ENCODE results near the gene ZFR2.

Gene ZFR2

DNA sequence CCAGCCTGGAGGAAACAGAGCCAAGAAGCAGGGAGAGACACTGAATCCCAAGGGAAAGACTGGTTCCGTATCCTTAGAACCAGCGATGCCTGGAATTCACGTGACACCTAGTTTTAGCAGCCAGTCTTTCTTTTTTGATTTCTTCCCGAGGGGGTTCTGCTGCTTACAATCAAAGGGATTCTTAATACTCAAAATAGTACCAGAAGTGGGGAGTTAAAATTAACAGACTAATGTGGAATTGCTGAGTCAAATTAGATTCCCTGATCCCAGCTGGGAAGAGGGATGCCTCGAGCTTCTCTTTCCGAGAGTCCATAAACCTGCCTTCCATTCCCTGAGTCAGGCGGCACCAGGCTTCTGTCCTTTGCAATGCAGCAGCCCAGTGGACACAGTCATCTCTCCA lies 77.9 kb downstream of the ZFR2 start:
- Mint-ChIP-seq H3K27ac (no peak overlapping the region), H3K4me1 (no peaks in the 10 kb centered on the region), H3K4me3 (no peak overlapping the region), H3K9me3 (peaks cover 7 to 8% of the 10 kb centered on the region in 2 donors), H3K27me3 (peaks cover 5 to 6% of the 10 kb centered on the region in 2 donors), H3K36me3 (peaks cover 0 to 3% of the 10 kb centered on the region in 2 donors)
- DNase-seq (no peak), ATAC-seq (replicated peaks) (no peak)

DNA sequence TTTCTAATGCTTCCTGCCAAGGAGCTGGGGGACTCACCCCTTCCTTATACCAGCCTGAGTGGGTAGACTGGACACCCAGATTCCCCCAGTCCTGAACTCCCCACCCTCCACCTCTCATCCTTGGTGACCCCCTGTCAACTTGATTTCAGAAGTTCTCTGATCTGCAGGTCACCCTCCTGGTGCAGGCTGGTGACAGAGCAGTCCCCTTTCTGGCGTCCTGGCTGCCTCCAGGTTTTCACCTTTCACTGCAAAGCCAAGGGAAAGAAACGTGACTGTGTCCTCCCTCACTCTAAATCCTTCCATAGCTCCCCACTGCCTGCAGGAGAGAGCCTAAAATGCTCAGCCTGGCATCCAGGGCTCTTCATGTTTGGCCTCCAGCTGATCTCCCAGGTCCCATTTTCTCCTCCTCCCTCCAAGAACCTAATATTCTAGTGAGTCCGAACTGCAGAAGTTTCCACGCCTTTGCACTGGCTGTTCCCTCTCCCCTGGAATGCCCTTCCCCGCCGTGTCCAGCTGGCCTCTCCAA lies 78.6 kb downstream of the ZFR2 start:
- H3K4me1 Mint-ChIP-seq, result peaks cover 0 to 3% of the 10 kb centered on the region in 2 donors
- no peak overlapping the region for H3K4me3 Mint-ChIP-seq
- no peak for DNase-seq
- H3K27ac Mint-ChIP-seq, result no peak overlapping the region
- no peak for ATAC-seq (replicated peaks)
- peaks cover 0 to 3% of the 10 kb centered on the region in 2 donors for H3K36me3 Mint-ChIP-seq
- peaks cover 7 to 8% of the 10 kb centered on the region in 2 donors for H3K9me3 Mint-ChIP-seq
- peaks cover 5 to 6% of the 10 kb centered on the region in 2 donors for H3K27me3 Mint-ChIP-seq

- Mint-ChIP-seq H3K27ac (no peak overlapping the region), H3K27me3 (peaks cover 5 to 6% of the 10 kb centered on the region in 2 donors), H3K4me1 (peaks cover 8 to 13% of the 10 kb centered on the region in 2 donors), H3K9me3 (peaks cover 7 to 8% of the 10 kb centered on the region in 2 donors), H3K4me3 (no peak overlapping the region), H3K36me3 (peaks cover 0 to 5% of the 10 kb centered on the region in 2 donors)
- ATAC-seq (replicated peaks), result no peak
- DNase-seq, result no peak
Measured at GRCh38 chr19:3788996-3789778, 79.7 kb downstream of the ZFR2 start.

DNA sequence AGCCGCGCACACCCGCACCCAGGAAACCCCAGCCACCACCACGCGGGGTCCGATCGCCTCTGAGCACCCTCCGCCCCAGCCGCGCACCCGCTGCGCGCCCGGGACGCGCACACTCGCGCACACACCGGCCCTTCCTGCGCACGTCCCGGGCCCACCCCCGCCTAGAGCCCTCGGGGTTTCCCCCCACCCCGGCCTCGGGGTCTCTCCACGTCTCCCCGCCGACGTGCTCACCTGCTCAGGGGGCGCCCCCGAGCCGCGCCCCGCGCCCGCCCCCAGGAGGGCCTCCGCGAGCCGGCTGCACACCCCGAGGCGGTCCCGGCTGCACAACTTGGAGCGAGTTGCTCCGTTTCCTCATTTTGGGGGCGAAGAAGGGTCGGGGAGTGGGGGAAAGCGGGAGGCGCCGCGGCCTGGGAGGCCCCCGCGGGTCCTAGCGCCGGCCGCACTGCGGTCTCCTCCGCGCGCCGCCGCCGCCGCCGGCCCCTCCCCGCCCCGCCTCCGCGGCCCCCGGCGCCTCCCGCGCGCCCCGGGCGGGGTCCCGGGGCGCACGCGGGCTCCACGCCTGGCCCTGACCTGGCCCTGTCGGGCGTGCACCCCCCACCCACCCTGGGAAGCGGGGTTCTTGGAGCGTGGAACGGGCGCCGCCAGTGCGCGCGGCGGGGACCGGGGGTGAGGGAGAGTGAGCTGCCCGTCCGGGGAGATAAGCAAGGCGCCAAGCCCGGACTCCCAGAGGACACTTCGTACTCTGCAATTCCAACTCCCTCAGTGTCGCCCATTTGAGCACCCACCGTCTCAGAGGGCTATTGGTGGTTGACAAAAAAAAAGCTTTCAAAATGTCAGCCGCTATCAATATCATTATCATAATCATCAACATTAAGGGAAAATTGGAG lies 82.7 kb downstream of the ZFR2 start, which contains the start of gene MATK:
TSS of gene MATK (minus strand) at position 444 of the 887 bp plus-strand sequence. CDS start 1,246 bp downstream, outside the sequence.
- peak within 1 kb of the TSS; percentile 71 to 80 for H3K4me3 Mint-ChIP-seq
- H3K27me3 Mint-ChIP-seq, result peaks cover 5 to 6% of the 10 kb centered on the region in 2 donors
- H3K27ac Mint-ChIP-seq, result peak within 1 kb of the TSS; percentile 14
- peaks cover 8 to 13% of the 10 kb centered on the region in 2 donors for H3K4me1 Mint-ChIP-seq
- H3K9me3 Mint-ChIP-seq, result peaks cover 16 to 18% of the 10 kb centered on the region in 2 donors
- no peak for DNase-seq
- peaks cover 18 to 20% of the 10 kb centered on the region in 2 donors for H3K36me3 Mint-ChIP-seq
- peak; percentile 63 to 64 for ATAC-seq (replicated peaks)

GRCh38 chr19:3785451-3785937 lies 83.3 kb downstream of the ZFR2 start:
- H3K4me1 Mint-ChIP-seq, result peaks cover 8 to 13% of the 10 kb centered on the region in 2 donors
- ATAC-seq (replicated peaks), result peak; percentile 24 to 56
- no peak for DNase-seq
- H3K4me3 Mint-ChIP-seq, result peak overlapping the region; percentile 71 to 80
- H3K27me3 Mint-ChIP-seq, result peaks cover 2% of the 10 kb centered on the region in 2 donors
- peak overlapping the region; percentile 5 for H3K27ac Mint-ChIP-seq
- peaks cover 14 to 16% of the 10 kb centered on the region in 2 donors for H3K9me3 Mint-ChIP-seq
- H3K36me3 Mint-ChIP-seq, result peaks cover 18 to 21% of the 10 kb centered on the region in 2 donors

DNA sequence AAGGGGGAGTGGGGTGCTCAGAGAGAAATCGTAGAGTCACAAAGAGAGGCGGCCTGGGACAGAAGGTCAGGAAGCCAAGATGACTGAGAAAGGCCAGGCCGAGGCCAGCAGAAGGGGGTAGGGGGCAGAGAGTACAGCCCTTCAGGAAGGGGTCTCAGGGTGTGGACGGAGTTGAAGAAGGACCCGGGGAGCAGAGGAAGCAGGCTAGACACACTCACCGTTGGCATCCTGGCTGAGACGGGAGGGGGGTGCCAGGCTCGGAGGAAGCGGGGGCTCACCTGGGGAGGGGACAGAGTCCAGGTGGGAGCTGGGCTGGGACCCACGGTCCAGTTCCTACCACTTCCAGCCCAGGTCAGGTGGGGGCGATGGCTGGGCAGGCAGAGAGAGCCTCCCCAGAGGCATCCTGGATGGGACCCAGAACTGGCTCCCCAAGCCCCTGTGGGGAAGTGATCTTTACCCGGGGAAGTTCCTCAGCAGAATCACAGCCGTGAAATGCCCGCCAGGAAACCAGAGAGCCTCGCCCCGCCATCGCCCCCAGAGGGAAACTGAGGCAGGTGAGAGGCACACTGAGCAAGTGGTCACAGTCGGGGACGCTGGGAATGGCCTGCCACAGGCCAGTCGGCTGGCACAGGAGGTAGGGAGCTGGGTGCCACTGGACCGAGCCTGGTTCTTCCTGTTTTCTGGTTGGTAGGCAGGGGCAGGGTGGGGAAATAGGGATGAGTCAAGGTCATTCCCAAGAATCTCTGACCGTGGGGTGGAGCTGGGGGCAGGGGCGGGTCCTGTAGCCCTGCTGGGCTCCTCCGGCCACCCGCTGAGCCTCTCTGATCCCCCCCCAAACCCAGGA lies 84.0 kb downstream of the ZFR2 start:
- peaks cover 8 to 13% of the 10 kb centered on the region in 2 donors for H3K4me1 Mint-ChIP-seq
- H3K9me3 Mint-ChIP-seq, result peaks cover 13 to 14% of the 10 kb centered on the region in 2 donors
- ATAC-seq (replicated peaks) (no peak), DNase-seq (no peak)
- H3K36me3 Mint-ChIP-seq, result peaks cover 18 to 21% of the 10 kb centered on the region in 2 donors
- H3K27me3 Mint-ChIP-seq, result no peaks in the 10 kb centered on the region
- peak overlapping the region; percentile 71 to 80 for H3K4me3 Mint-ChIP-seq
- H3K27ac Mint-ChIP-seq, result peak overlapping the region; percentile 15

GRCh38 chr19:3783660-3784584 lies 84.9 kb downstream of the ZFR2 start:
- H3K4me1 Mint-ChIP-seq, result peaks cover 8 to 13% of the 10 kb centered on the region in 2 donors
- peaks cover 18 to 21% of the 10 kb centered on the region in 2 donors for H3K36me3 Mint-ChIP-seq
- H3K27me3 Mint-ChIP-seq, result no peaks in the 10 kb centered on the region
- H3K9me3 Mint-ChIP-seq, result peaks cover 13 to 14% of the 10 kb centered on the region in 2 donors
- peak overlapping the region; percentile 71 to 80 for H3K4me3 Mint-ChIP-seq
- H3K27ac Mint-ChIP-seq, result no peak overlapping the region
- no peak for DNase-seq
- ATAC-seq (replicated peaks), result peak; percentile 37 to 39

DNA sequence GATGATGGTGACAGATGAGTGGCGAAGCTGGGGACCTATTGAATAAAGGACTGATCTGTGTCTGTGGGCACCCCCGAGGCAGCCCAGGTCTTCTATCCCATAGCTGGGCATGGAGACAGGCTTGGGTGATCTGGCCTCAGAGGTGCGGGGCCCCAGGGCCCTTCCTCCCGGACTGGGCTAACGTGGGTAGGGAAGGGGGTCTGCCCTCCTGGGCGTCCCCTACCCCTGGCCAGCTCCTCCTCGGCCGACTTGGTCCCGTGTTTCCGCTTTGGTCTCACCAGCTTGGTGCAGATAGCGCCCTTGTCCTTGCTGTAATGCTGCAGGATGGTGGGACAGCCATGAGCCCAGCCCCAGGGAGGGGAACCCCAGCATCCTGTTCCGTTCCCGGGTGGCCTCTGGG lies 85.9 kb downstream of the ZFR2 start:
- no peak overlapping the region for H3K4me3 Mint-ChIP-seq
- ATAC-seq (replicated peaks) (no peak), DNase-seq (no peak)
- H3K4me1 Mint-ChIP-seq, result peaks cover 8 to 13% of the 10 kb centered on the region in 2 donors
- H3K9me3 Mint-ChIP-seq, result peaks cover 13 to 14% of the 10 kb centered on the region in 2 donors
- peaks cover 18 to 21% of the 10 kb centered on the region in 2 donors for H3K36me3 Mint-ChIP-seq
- H3K27me3 Mint-ChIP-seq, result no peaks in the 10 kb centered on the region
- H3K27ac Mint-ChIP-seq, result no peak overlapping the region

DNA sequence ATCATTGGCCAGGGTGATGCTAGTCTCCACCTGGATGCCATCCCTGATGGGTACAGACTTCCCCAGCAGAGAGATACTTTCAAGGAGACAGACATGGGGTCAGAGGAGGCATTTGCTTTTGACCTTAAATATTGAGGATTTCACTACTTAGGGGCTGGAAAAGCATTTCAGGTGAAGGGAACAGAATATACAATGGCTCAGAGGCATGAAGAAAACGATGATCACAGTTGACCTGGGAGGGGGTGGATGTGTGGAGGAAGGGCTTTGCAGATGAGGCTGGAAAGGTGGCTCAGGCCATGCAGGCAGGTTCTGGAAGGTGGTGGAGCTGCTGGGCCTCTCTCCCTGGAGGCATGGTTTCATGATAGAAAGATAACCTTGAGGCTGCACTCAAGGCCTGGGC lies 86.5 kb downstream of the ZFR2 start:
- peaks cover 8 to 13% of the 10 kb centered on the region in 2 donors for H3K4me1 Mint-ChIP-seq
- no peak for DNase-seq
- no peak for ATAC-seq (replicated peaks)
- no peak overlapping the region for H3K4me3 Mint-ChIP-seq
- H3K27ac Mint-ChIP-seq, result no peak overlapping the region
- peaks cover 18 to 21% of the 10 kb centered on the region in 2 donors for H3K36me3 Mint-ChIP-seq
- peaks cover 13 to 14% of the 10 kb centered on the region in 2 donors for H3K9me3 Mint-ChIP-seq
- H3K27me3 Mint-ChIP-seq, result no peaks in the 10 kb centered on the region

- H3K4me3 Mint-ChIP-seq, result no peak overlapping the region
- peaks cover 18 to 26% of the 10 kb centered on the region in 2 donors for H3K36me3 Mint-ChIP-seq
- H3K4me1 Mint-ChIP-seq, result peaks cover 9 to 13% of the 10 kb centered on the region in 2 donors
- H3K9me3 Mint-ChIP-seq, result peaks cover 13 to 14% of the 10 kb centered on the region in 2 donors
- ATAC-seq (replicated peaks) (no peak), DNase-seq (no peak)
- peak overlapping the region; percentile 67 for H3K27ac Mint-ChIP-seq
- no peaks in the 10 kb centered on the region for H3K27me3 Mint-ChIP-seq
Measured at GRCh38 chr19:3781603-3782002, 87.2 kb downstream of the ZFR2 start.

DNA sequence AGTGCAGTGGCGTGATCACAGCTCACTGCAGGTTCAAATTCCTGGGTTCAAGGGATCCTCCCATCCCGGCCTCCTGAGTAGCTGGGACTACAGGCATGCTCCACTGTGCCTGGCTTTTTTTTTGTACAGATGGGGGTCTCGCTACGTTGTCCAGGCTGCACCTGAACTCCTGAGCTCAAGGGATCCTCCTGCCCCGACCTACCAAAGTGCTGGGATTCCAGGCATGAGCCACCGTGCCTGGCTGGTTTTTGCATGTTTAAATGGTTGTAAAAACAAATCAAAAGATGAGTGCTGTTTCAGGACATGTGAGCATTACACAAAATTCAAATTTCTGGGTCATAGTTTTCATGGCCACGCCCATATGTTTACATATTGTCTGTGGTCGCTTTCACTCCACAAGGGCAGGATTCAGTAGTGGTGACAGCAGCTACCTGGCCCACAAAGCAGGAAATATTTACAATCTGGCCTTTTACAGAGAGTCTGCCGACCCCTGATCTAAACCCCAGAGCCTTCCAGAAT lies 88.0 kb downstream of the ZFR2 start:
- Mint-ChIP-seq H3K27ac (no peak overlapping the region), H3K4me1 (peaks cover 12 to 13% of the 10 kb centered on the region in 2 donors), H3K4me3 (no peak overlapping the region), H3K9me3 (peaks cover 14 to 15% of the 10 kb centered on the region in 2 donors), H3K27me3 (no peaks in the 10 kb centered on the region), H3K36me3 (peaks cover 18 to 33% of the 10 kb centered on the region in 2 donors)
- peak in 1 of 2 donors; percentile 23 for ATAC-seq (replicated peaks)
- DNase-seq, result no peak

Measured in stimulated activated naive B cell treated with anti-CD40 and anti-IgM and Interleukin-4, amounts not matched to agents 10 μg/mL and 1 μg/mL and 100 μg/mL, for 72 hours (primary cell).